H1 (cell line): ENCODE results near the gene SCART1. TPM values are rescaled to one million over a fixed set of nuclear protein-coding genes. Genes with fewer than 3 reads are reported as not detected.

Experiments used
- CTCF ChIA-PET: fragments of 300-600 bp; sonication (Branson Sonifier 250); formaldehyde crosslinking; loops from one replicate; lab custom pipeline; 2021; ENCODE audit not compliant: partially characterized antibody; lab: Charles Lee
- POLR2A ChIA-PET: fragments of 300-600 bp; sonication (Branson Sonifier 250); formaldehyde crosslinking; loops from one replicate; lab custom pipeline; 2021; ENCODE audit warnings: inconsistent platforms; ENCODE audit not compliant: partially characterized antibody; lab: Charles Lee
- DNase-seq, 2 experiments: peaks; one replicate each; pipeline versions ENCODE4 v3.0.0 to v3.0.0-alpha.2; 2010 to 2022; ENCODE audit warnings: low spot score in 2 of 2, low read depth in 1 of 2, mixed read lengths in 1 of 2
- FAIRE-seq: peaks from 2 replicates; lab custom pipeline; 2011; peaks lifted over from hg19 to GRCh38; lab: Jason Lieb, UNC
- H2AFZ ChIP-seq: 2 replicates; pipeline ENCODE4 v1.8.1; 2012; ENCODE audit warnings: low read length, inconsistent platforms
- H2AK5ac ChIP-seq: 2 replicates; pipeline ENCODE4 v1.6.1; 2013; ENCODE audit warnings: low read depth, low read length
- H2BK120ac ChIP-seq: replicated peaks from 2 replicates; pipeline ENCODE3; 2013; ENCODE audit warnings: low read depth, low read length, inconsistent platforms
- H2BK12ac ChIP-seq: 2 replicates; pipeline ENCODE4 v1.6.1; 2013; ENCODE audit warnings: low read depth, low read length
- H2BK15ac ChIP-seq: 2 replicates; pipeline ENCODE4 v1.6.1; 2013; ENCODE audit warnings: low read length
- H2BK20ac ChIP-seq: 2 replicates; pipeline ENCODE4 v1.6.1; 2013; ENCODE audit warnings: low read length
- H2BK5ac ChIP-seq: 2 replicates; pipeline ENCODE4 v1.6.1; 2013; ENCODE audit warnings: low read depth, low read length
- H3K14ac ChIP-seq: 2 replicates; pipeline ENCODE4 v1.6.1; 2013; ENCODE audit warnings: inconsistent platforms; ENCODE audit not compliant: insufficient read length
- H3K18ac ChIP-seq: 2 replicates; pipeline ENCODE4 v1.6.1; 2013; ENCODE audit warnings: low read length; ENCODE audit errors: extremely low read depth
- H3K23ac ChIP-seq: 2 replicates; pipeline ENCODE4 v1.6.1; 2013; ENCODE audit warnings: inconsistent platforms; ENCODE audit not compliant: insufficient read length
- H3K23me2 ChIP-seq: 2 replicates; pipeline ENCODE4 v1.6.1; 2013; ENCODE audit warnings: low read depth, low read length
- H3K27ac ChIP-seq: 2 replicates; pipeline ENCODE4 v1.6.1; 2011; ENCODE audit warnings: low read depth, low read length, inconsistent platforms
- H3K27me3 ChIP-seq, 4 experiments: replicated peaks in 1 of 4; 1 replicate in 1 of 4; 2 replicates in 3 of 4; pipeline versions ENCODE4 v1.6.1 to v1.8.1; 2011 to 2013; ENCODE audit warnings: low read length in 3 of 4, mild to moderate bottlenecking in 3 of 4, inconsistent platforms in 2 of 4, mixed read lengths in 2 of 4, moderate library complexity in 1 of 4; ENCODE audit not compliant: control insufficient read depth in 3 of 4, insufficient read depth in 3 of 4; ENCODE audit errors: extremely low read depth in 1 of 4
- H3K36me3 ChIP-seq, 4 experiments: 2 replicates each; pipeline versions ENCODE4 v1.6.1 to v1.8.1; 2011 to 2013; ENCODE audit warnings: mild to moderate bottlenecking in 4 of 4, low read length in 3 of 4, moderate library complexity in 2 of 4, control low read depth in 1 of 4, inconsistent platforms in 1 of 4; ENCODE audit not compliant: insufficient read depth in 4 of 4, control insufficient read depth in 2 of 4
- H3K4ac ChIP-seq: replicated peaks from 2 replicates; pipeline ENCODE3; 2013; ENCODE audit warnings: low read length, low read depth, mixed read lengths, inconsistent platforms; ENCODE audit not compliant: insufficient read length
- H3K4me1 ChIP-seq, 4 experiments: replicated peaks in 1 of 4; 1 replicate in 1 of 4; 2 replicates in 3 of 4; pipeline versions ENCODE4 v1.6.1 to v1.8.1; 2011 to 2013; ENCODE audit warnings: low read length in 3 of 4, inconsistent platforms in 2 of 4, mixed read lengths in 1 of 4; ENCODE audit not compliant: insufficient read depth in 4 of 4, control insufficient read depth in 3 of 4
- H3K4me2 ChIP-seq, 2 experiments: 2 replicates each; pipeline versions ENCODE4 v1.6.1 to v1.8.1; 2011 to 2013; ENCODE audit warnings: low read depth in 2 of 2, low read length in 2 of 2, control low read depth in 1 of 2, inconsistent platforms in 1 of 2, mild to moderate bottlenecking in 1 of 2; ENCODE audit not compliant: insufficient read depth in 1 of 2
- H3K4me3 ChIP-seq, 4 experiments: fragments of 200-600, 300-600 bp in 1 of 4; sonication (generic), shearing (Covaris generic), sonication (Bioruptor Twin) in 1 of 4; 2 replicates each; pipeline versions ENCODE4 v1.5.1 to v1.8.1; 2011 to 2016; ENCODE audit warnings: low read length in 4 of 4, low read depth in 3 of 4, control low read depth in 2 of 4, inconsistent platforms in 2 of 4, mild to moderate bottlenecking in 2 of 4, mixed read lengths in 1 of 4, moderate library complexity in 1 of 4; ENCODE audit not compliant: insufficient read depth in 2 of 4; ENCODE audit errors: extremely low read depth in 1 of 4
- H3K56ac ChIP-seq: replicated peaks from 2 replicates; pipeline ENCODE3; 2013; ENCODE audit warnings: low read depth, mild to moderate bottlenecking, mixed read lengths, low read length, inconsistent platforms; ENCODE audit not compliant: insufficient read length
- H3K79me1 ChIP-seq: 2 replicates; pipeline ENCODE4 v1.6.1; 2013; ENCODE audit warnings: low read depth, low read length, control low read depth
- H3K79me2 ChIP-seq, 2 experiments: 2 replicates each; pipeline versions ENCODE4 v1.6.1 to v1.8.1; 2012 to 2013; ENCODE audit warnings: low read length in 2 of 2, mild to moderate bottlenecking in 2 of 2, inconsistent platforms in 1 of 2; ENCODE audit not compliant: insufficient read depth in 2 of 2, control insufficient read depth in 1 of 2
- H3K9ac ChIP-seq, 4 experiments: replicated peaks in 1 of 4; 1 replicate in 1 of 4; 2 replicates in 3 of 4; pipeline versions ENCODE4 v1.6.1 to v1.8.1; 2011 to 2013; ENCODE audit warnings: low read depth in 3 of 4, low read length in 3 of 4, control low read depth in 2 of 4, mild to moderate bottlenecking in 2 of 4, moderate library complexity in 2 of 4, inconsistent platforms in 1 of 4; ENCODE audit errors: extremely low read depth in 1 of 4
- H3K9me3 ChIP-seq, 2 experiments: 2 replicates each; pipeline versions ENCODE4 v1.6.1 to v1.8.1; 2012 to 2013; ENCODE audit warnings: mild to moderate bottlenecking in 2 of 2, moderate library complexity in 2 of 2, control low read depth in 1 of 2, inconsistent platforms in 1 of 2, low read depth in 1 of 2, low read length in 1 of 2, mixed read lengths in 1 of 2; ENCODE audit not compliant: insufficient read depth in 2 of 2
- H4K20me1 ChIP-seq, 2 experiments: replicated peaks in 1 of 2; 2 replicates each; pipeline versions ENCODE3 to v1.8.1; 2011 to 2013; ENCODE audit warnings: inconsistent platforms in 2 of 2, low read length in 2 of 2, mild to moderate bottlenecking in 1 of 2; ENCODE audit not compliant: insufficient read depth in 2 of 2, control insufficient read depth in 1 of 2
- H4K5ac ChIP-seq: 2 replicates; pipeline ENCODE4 v1.6.1; 2013; ENCODE audit warnings: low read length, low read depth, mixed read lengths, inconsistent platforms; ENCODE audit not compliant: insufficient read length
- H4K8ac ChIP-seq: 2 replicates; pipeline ENCODE4 v1.8.0; 2013; ENCODE audit warnings: mild to moderate bottlenecking, moderate library complexity, low read length, inconsistent platforms; ENCODE audit not compliant: insufficient read depth; ENCODE audit errors: extremely low read depth
- H4K91ac ChIP-seq: replicated peaks from 2 replicates; pipeline ENCODE3; 2013; ENCODE audit warnings: low read length, mixed read lengths, inconsistent platforms; ENCODE audit not compliant: insufficient read length
- ATF2 ChIP-seq: IDR thresholded peaks from 2 replicates; pipeline ENCODE4 v1.6.1; 2012; ENCODE audit warnings: low read length, inconsistent platforms
- ATF3 ChIP-seq: IDR thresholded peaks from 2 replicates; pipeline ENCODE4 v1.6.1; 2011; ENCODE audit warnings: low read depth, mild to moderate bottlenecking, low read length; ENCODE audit not compliant: insufficient read depth
- BRCA1 ChIP-seq: IDR thresholded peaks from 2 replicates; pipeline ENCODE4 v1.6.1; 2012; ENCODE audit warnings: low read depth, low read length, improper control_type of control experiment
- KDM1A ChIP-seq: fragments of 200-600, 300-600 bp; sonication (generic); IDR thresholded peaks from 2 replicates; pipeline ENCODE4 v1.7.1; 2016; ENCODE audit warnings: mild to moderate bottlenecking, low read length, borderline replicate concordance
- RBBP5 ChIP-seq: IDR thresholded peaks from 2 replicates; pipeline ENCODE4 v1.7.1; 2012; ENCODE audit warnings: low read depth, mild to moderate bottlenecking, inconsistent platforms, low read length, moderate library complexity, borderline replicate concordance
- SAP30 ChIP-seq: fragments of 300-600 bp; sonication (generic); IDR thresholded peaks from 2 replicates; pipeline ENCODE4 v1.7.1; 2012; ENCODE audit warnings: low read length, moderate library complexity, mild to moderate bottlenecking, inconsistent platforms; ENCODE audit not compliant: insufficient read depth, insufficient replicate concordance
- WGBS, 2 experiments: shearing (Covaris generic) in 1 of 2; methylation state at CpG; one replicate each; pipeline versions ENCODE4 v1.1.6 to v1.1.7; 2013 to 2015; ENCODE audit warnings: low lambda C conversion rate in 2 of 2, mixed read lengths in 2 of 2, inconsistent platforms in 1 of 2, low coverage in 1 of 2, missing lambda C conversion rate in 1 of 2; ENCODE audit not compliant: insufficient replicate concordance in 2 of 2, insufficient coverage in 1 of 2, insufficient read length in 1 of 2; ENCODE audit errors: extremely low coverage in 1 of 2, missing lambda C conversion rate in 1 of 2; 5-methylcytosine and 5-hydroxymethylcytosine counted together
- polyA plus RNA-seq, 7 experiments: library from polyadenylated mRNA; depleted of rRNA in 3 of 7; stranded (reverse) in 5 of 7; unstranded in 2 of 7; fragments of >200 nt in 5 of 7; fragments of 200-250 nt in 2 of 7; gene quantifications; 1 replicate in 5 of 7; 2 replicates in 1 of 7; 4 replicates in 1 of 7; pipeline versions ENCODE4 v1.2.1 to v1.2.3, GENCODE V29; 2011 to 2013; ENCODE audit warnings: missing spikeins in 2 of 7, mixed read lengths in 2 of 7
- total RNA-seq: library from RNA; stranded (reverse); fragmentation: NEBNext Ultra II Directional; extraction: Animal tissue kit (Norgen Biotek cat#: 25700); gene quantifications from 2 replicates; pipeline ENCODE4 v1.2.1, GENCODE V29; 2021

SCART1 gene
- total and polyA plus RNA-seq, 2 of the 8 experiments (the other 6 are each of a cell fraction or from before 2014, with no cell fraction given): 0.14 to 0.19 TPM

DNA sequence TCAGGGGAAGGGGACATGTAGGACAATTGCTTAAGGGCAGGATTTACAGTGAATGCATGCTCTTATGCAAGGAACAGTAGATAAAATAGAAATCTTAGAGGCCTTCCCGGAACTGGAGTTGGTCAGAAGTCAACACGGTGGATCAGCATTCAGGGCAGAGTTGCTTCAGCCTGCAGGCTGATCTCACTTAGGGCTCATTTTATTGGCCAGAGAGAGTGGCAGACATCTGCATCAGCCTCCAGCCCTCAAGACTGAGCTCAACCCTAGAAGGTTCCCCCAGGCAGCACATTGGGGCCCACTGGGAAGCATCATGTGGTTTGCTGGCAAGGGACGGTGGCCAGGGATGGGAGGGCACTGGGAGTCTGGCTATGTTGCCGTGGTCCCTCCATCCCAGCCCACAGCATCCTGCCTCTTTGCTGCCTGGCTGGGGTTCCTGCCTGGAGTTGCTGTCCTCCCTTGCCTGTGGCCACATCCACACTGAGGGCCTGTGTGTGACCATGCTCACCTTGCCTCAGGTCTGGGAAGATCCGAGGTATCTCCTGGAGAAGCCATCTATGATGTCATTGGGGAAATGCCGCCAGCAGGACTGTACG lies 13.0 kb downstream of the SCART1 start:
- Histone ChIP-seq H3K27me3 (no peaks in the 10 kb centered on the region), H3K79me1 (no peaks in the 10 kb centered on the region), H3K36me3 (no peaks in the 10 kb centered on the region), H3K27ac (no peak overlapping the region), H3K14ac (no peak overlapping the region), H3K4me1 (no peaks in the 10 kb centered on the region), H2BK12ac (no peak overlapping the region), H3K4ac (no peak overlapping the region), H3K79me2 (no peaks in the 10 kb centered on the region), H4K91ac (no peak overlapping the region), H3K9ac (no peak overlapping the region), H2AK5ac (no peak overlapping the region), H3K9me3 (peaks cover 67 to 73% of the 10 kb centered on the region in 2 experiments), H4K8ac (no peak overlapping the region), H2BK20ac (no peak overlapping the region), H3K18ac (no peak overlapping the region), H3K56ac (no peak overlapping the region), H2BK120ac (no peak overlapping the region), H4K5ac (no peak overlapping the region), H3K23me2 (no peaks in the 10 kb centered on the region), H4K20me1 (no peaks in the 10 kb centered on the region), H2AFZ (no peak overlapping the region), H2BK5ac (no peak overlapping the region), H3K23ac (no peak overlapping the region)
- DNase-seq (no peak), FAIRE-seq (no peak)
- ChIA-PET CTCF (no interaction called here), POLR2A (no interaction called here)
- WGBS, 2 experiments: 89% methylated on average over 5 of the region's 7 CpGs; no CpG with 5 or more reads in 1 of the 2 experiments
- TF ChIP-seq SAP30: no peak
- no peak for TF ChIP-seq RBBP5
- no peak for TF ChIP-seq KDM1A
- no peak for TF ChIP-seq BRCA1
- no peak for TF ChIP-seq ATF2
- no peak for TF ChIP-seq ATF3
- TF ChIP-seq, all 59 proteins: peak for 0
- Histone ChIP-seq H3K4me2 (no peak overlapping the region), H2BK15ac (no peak overlapping the region), H3K4me3 (no peak overlapping the region)
